Neuronal stem cell (in vitro differentiated cells): ENCODE measurements around the gene MX2.

Experiments
- DNase-seq: peaks from one replicate; pipeline ENCODE4 v3.0.0-alpha.2; 2013; ENCODE audit warnings: low spot score
- H2AFZ ChIP-seq: one replicate; pipeline ENCODE4 v1.6.1; 2013; ENCODE audit warnings: mild to moderate bottlenecking, low read length, inconsistent platforms
- H2AK5ac ChIP-seq: 2 replicates; pipeline ENCODE4 v1.6.1; 2013; ENCODE audit warnings: low read depth, mild to moderate bottlenecking, inconsistent platforms, low read length, moderate library complexity, mixed read lengths
- H2BK120ac ChIP-seq: 2 replicates; pipeline ENCODE4 v1.6.1; 2013; ENCODE audit warnings: low read depth, mild to moderate bottlenecking, inconsistent platforms, low read length, moderate library complexity, mixed read lengths
- H2BK12ac ChIP-seq: one replicate; pipeline ENCODE4 v1.6.1; 2013; ENCODE audit warnings: low read length, inconsistent platforms
- H2BK15ac ChIP-seq: 2 replicates; pipeline ENCODE4 v1.6.1; 2013; ENCODE audit warnings: mild to moderate bottlenecking, low read length, inconsistent platforms, mixed read lengths
- H2BK5ac ChIP-seq: one replicate; pipeline ENCODE4 v1.6.1; 2013; ENCODE audit warnings: inconsistent platforms, mild to moderate bottlenecking, low read length, moderate library complexity
- H3K14ac ChIP-seq: one replicate; pipeline ENCODE4 v1.6.1; 2013; ENCODE audit warnings: low read length, inconsistent platforms
- H3K18ac ChIP-seq: 2 replicates; pipeline ENCODE4 v1.6.1; 2013; ENCODE audit warnings: low read length, inconsistent platforms
- H3K23ac ChIP-seq: 2 replicates; pipeline ENCODE4 v1.6.1; 2013; ENCODE audit warnings: low read depth, mild to moderate bottlenecking, mixed read lengths, low read length, inconsistent platforms; ENCODE audit not compliant: poor library complexity
- H3K27ac ChIP-seq: replicated peaks from 3 replicates; pipeline ENCODE4 v1.5.1; 2013; ENCODE audit warnings: low read length, inconsistent platforms
- H3K27me3 ChIP-seq, 3 experiments: 2 replicates each; pipeline ENCODE4 v1.6.1; 2013; ENCODE audit warnings: low read length in 3 of 3, mild to moderate bottlenecking in 2 of 3, inconsistent platforms in 1 of 3, low read depth in 1 of 3, mixed read lengths in 1 of 3, moderate library complexity in 1 of 3; ENCODE audit not compliant: control insufficient read depth in 3 of 3, insufficient read depth in 3 of 3
- H3K36me3 ChIP-seq, 2 donors: replicated peaks in 1 of 2; 2 replicates each; pipeline ENCODE4 v1.6.1; 2013; ENCODE audit warnings: low read length in 2 of 2; ENCODE audit not compliant: control insufficient read depth in 2 of 2, insufficient read depth in 2 of 2
- H3K4ac ChIP-seq: 2 replicates; pipeline ENCODE4 v1.6.1; 2013; ENCODE audit warnings: inconsistent platforms, mild to moderate bottlenecking, low read length, moderate library complexity
- H3K4me1 ChIP-seq, 2 donors: 1 replicate in 1 of 2; 2 replicates in 1 of 2; pipeline ENCODE4 v1.6.1; 2013; ENCODE audit warnings: low read length in 2 of 2, low read depth in 1 of 2; ENCODE audit not compliant: control insufficient read depth in 2 of 2, insufficient read depth in 1 of 2
- H3K4me2 ChIP-seq: one replicate; pipeline ENCODE4 v1.6.1; 2013; ENCODE audit warnings: mild to moderate bottlenecking, low read length, inconsistent platforms; ENCODE audit not compliant: insufficient read depth, poor library complexity, severe bottlenecking
- H3K4me3 ChIP-seq, 2 donors: 2 replicates each; pipeline ENCODE4 v1.5.1; 2013; ENCODE audit warnings: low read length in 2 of 2, mild to moderate bottlenecking in 2 of 2, inconsistent platforms in 1 of 2, moderate library complexity in 1 of 2
- H3K79me1 ChIP-seq: one replicate; pipeline ENCODE4 v1.6.1; 2013; ENCODE audit warnings: low read depth, mild to moderate bottlenecking, inconsistent platforms, low read length, moderate library complexity
- H3K9ac ChIP-seq: one replicate; pipeline ENCODE4 v1.6.1; 2013; ENCODE audit warnings: mild to moderate bottlenecking, low read depth, low read length, inconsistent platforms; ENCODE audit not compliant: poor library complexity
- H3K9me3 ChIP-seq, 2 donors: replicated peaks in 1 of 2; 2 replicates each; pipeline versions ENCODE3 to v1.6.1; 2013; ENCODE audit warnings: low read length in 2 of 2, mild to moderate bottlenecking in 2 of 2, inconsistent platforms in 1 of 2, low read depth in 1 of 2, mixed read lengths in 1 of 2, moderate library complexity in 1 of 2; ENCODE audit not compliant: control insufficient read depth in 2 of 2, insufficient read depth in 1 of 2
- H4K8ac ChIP-seq: one replicate; pipeline ENCODE4 v1.6.1; 2013; ENCODE audit warnings: low read depth, mild to moderate bottlenecking, inconsistent platforms, low read length, moderate library complexity
- H4K91ac ChIP-seq: one replicate; pipeline ENCODE4 v1.6.1; 2013; ENCODE audit warnings: low read length, low read depth, mild to moderate bottlenecking, inconsistent platforms; ENCODE audit not compliant: poor library complexity
- WGBS, 2 donors: extraction: QIAGEN DNeasy Blood & Tissue Kit; methylation state at CpG; one replicate each; pipeline ENCODE4 v1.1.7; 2013; ENCODE audit warnings: missing lambda C conversion rate in 2 of 2, mixed read lengths in 1 of 2; ENCODE audit not compliant: insufficient read length in 2 of 2, insufficient replicate concordance in 1 of 2; ENCODE audit errors: extremely low coverage in 2 of 2; 5-methylcytosine and 5-hydroxymethylcytosine counted together

The MX2 gene

GRCh38 chr21:41325138-41325912 is 36.5 kb upstream of the MX2 start:
- Histone ChIP-seq H3K9ac (no peak overlapping the region), H3K4ac (no peak overlapping the region), H3K4me2 (no peak overlapping the region), H3K79me1 (no peaks in the 10 kb centered on the region), H3K4me1 (peaks cover 0 to 5% of the 10 kb centered on the region in 2 donors), H3K14ac (no peak overlapping the region), H2BK12ac (no peak overlapping the region), H3K23ac (no peak overlapping the region), H2AK5ac (no peak overlapping the region), H4K91ac (no peak overlapping the region), H2BK15ac (no peak overlapping the region), H3K27ac (no peak overlapping the region), H3K9me3 (no peaks in the 10 kb centered on the region), H3K4me3 (no peak overlapping the region), H2AFZ (no peak overlapping the region), H2BK120ac (no peak overlapping the region), H3K18ac (no peak overlapping the region), H2BK5ac (no peak overlapping the region), H3K27me3 (no peaks in the 10 kb centered on the region), H4K8ac (no peak overlapping the region), H3K36me3 (no peaks in the 10 kb centered on the region)
- WGBS, 2 donors = no CpG with 5 or more reads among the region's 7 CpGs
- no peak for DNase-seq

DNA sequence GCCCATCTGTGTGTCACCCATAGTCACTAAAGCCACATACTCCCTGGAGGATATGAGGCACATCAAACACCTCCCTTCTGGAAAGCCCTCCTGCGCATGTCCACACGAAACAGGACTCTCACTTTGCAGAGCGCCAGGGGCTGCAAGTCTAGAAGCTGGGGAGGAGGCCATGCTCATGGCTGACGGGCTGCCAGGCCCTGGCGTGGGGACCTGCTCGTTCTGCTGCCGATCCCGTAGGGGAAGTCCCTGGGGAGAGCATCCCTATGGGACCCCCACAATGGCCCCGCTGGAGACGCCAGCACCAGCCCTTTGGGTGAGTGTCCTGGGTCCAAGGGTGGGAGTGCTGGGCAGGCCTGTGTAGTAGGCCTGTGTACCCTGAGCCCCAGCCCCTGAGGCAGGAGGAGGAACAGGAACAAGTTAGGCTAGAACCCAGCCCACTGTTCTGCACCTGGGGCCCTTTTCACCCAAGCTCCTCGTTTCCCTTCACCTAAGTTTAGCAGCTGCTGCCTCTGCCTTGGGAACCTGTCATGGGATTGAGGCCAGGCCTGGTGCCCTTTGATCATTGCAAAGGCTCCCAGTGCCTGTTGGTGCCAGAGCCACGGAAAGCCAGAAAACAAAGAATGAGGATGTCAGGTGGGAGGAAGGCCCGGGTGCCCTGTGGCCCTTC is 35.3 kb upstream of the MX2 start:
- no peak overlapping the region for H2BK120ac ChIP-seq
- WGBS, 2 donors = no CpG with 5 or more reads among the region's 13 CpGs
- no peak overlapping the region for H4K8ac ChIP-seq

DNA sequence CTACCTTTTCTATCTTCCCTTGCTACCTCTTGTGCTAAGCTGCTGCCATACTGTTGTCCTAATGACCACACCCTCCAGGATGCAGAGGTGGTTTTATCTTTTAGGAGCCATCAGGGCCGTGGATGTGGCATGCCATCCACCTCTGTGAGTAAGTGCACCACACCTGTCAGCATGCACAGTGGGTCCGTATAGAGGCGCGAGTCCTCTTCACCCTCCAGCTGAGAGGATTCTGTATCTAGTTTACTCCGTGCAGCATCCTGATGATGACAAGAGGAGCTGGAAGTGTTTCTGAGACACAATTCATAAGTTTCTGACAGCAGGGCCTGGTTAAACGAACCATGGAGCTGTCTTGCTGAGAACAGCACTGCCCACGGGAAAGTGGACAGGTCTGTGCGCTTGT is 34.1 kb upstream of the MX2 start:
- H3K9me3 ChIP-seq = no peaks in the 10 kb centered on the region
- no peaks in the 10 kb centered on the region for H3K36me3 ChIP-seq
- H3K4me3 ChIP-seq = no peak overlapping the region
- no peak overlapping the region for H2AFZ ChIP-seq
- whole genome bisulfite sequencing, 2 donors = no CpG with 5 or more reads among the region's 8 CpGs
- no peak overlapping the region for H2BK120ac ChIP-seq
- no peak overlapping the region for H2BK12ac ChIP-seq
- H3K79me1 ChIP-seq = no peaks in the 10 kb centered on the region
- no peak overlapping the region for H3K14ac ChIP-seq
- H3K4ac ChIP-seq = no peak overlapping the region
- no peak overlapping the region for H3K4me2 ChIP-seq
- H4K91ac ChIP-seq = no peak overlapping the region
- H2BK5ac ChIP-seq = no peak overlapping the region
- no peak overlapping the region for H3K27ac ChIP-seq
- no peak overlapping the region for H4K8ac ChIP-seq
- no peak overlapping the region for H2BK15ac ChIP-seq
- H2AK5ac ChIP-seq = no peak overlapping the region
- no peak overlapping the region for H3K18ac ChIP-seq
- no peaks in the 10 kb centered on the region for H3K27me3 ChIP-seq
- H3K4me1 ChIP-seq = peaks cover 0 to 1% of the 10 kb centered on the region in 2 donors
- no peak overlapping the region for H3K9ac ChIP-seq
- H3K23ac ChIP-seq = no peak overlapping the region
- DNase-seq = no peak

More for the DNA sequence above, 35.3 kb upstream of the MX2 start:
- Histone ChIP-seq H3K4ac (no peak overlapping the region), H2BK5ac (no peak overlapping the region), H3K4me1 (peaks cover 0 to 5% of the 10 kb centered on the region in 2 donors), H3K14ac (no peak overlapping the region), H4K91ac (no peak overlapping the region), H3K27ac (no peak overlapping the region), H2AFZ (no peak overlapping the region), H3K36me3 (no peaks in the 10 kb centered on the region), H3K23ac (no peak overlapping the region), H3K27me3 (no peaks in the 10 kb centered on the region), H3K4me2 (no peak overlapping the region), H3K18ac (no peak overlapping the region), H2AK5ac (no peak overlapping the region), H2BK12ac (no peak overlapping the region), H3K4me3 (no peak overlapping the region), H3K9me3 (no peaks in the 10 kb centered on the region), H2BK15ac (no peak overlapping the region), H3K9ac (no peak overlapping the region), H3K79me1 (no peaks in the 10 kb centered on the region)
- no peak for DNase-seq
